Stimulated activated CD8-positive, alpha-beta memory T cell treated with anti-CD3 and anti-CD28 coated beads, Interleukin-12 subunit alpha, Interleukin-12 subunit beta, amount 100 ng/mL, for 4 hours (primary cell): Measurements from ENCODE around the gene ASPN.
"Not testable (repeated sequence)": the region's sequence is repeated elsewhere in the genome, so short reads cannot be mapped to it uniquely, and the experiment has no call there.

Experiments
- DNase-seq: peaks from one replicate; pipeline ENCODE4 v3.0.0-alpha.2; 2020; ENCODE audit warnings: low read depth

The ASPN gene

DNA sequence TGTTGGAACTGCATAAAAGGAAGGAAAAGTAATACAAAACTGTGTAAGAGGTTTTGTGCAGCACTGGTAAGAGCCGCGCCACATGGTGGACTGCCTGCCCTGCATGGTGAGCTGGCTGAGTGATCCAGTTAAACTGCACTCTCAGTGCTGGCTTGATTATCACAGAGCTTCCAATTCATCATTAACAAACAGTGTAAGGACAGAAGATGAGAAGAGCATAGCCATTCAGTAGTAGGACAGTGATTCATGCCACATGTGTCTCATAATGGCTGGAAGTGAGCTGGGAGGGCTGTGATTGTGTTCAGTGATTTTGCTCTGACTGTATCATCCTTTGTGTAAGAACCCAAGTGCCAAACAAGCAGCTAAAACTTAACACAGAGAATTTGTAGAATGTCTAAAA, 14.1 kb downstream of the ASPN start:
- DNase-seq: no peak

DNA sequence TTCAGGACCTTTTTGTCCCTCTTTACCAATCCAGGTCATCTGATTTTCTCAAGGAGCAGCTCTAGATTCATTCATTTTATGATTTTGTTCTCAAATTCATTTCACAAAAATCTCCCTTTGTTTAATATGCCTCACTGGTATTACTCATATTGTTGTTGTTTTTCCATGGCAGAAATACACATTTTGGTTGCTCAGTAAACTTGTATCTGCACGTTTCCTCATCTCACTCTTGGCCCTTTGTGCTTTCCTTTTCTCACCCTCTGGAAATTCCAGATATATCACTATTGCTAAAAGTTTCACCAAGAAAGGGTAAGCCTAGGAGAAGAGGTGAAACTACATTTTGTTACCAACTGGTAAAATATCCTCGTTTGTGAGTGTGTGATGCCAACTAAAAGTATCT, 14.8 kb downstream of the ASPN start:
- no peak for DNase-seq

DNA sequence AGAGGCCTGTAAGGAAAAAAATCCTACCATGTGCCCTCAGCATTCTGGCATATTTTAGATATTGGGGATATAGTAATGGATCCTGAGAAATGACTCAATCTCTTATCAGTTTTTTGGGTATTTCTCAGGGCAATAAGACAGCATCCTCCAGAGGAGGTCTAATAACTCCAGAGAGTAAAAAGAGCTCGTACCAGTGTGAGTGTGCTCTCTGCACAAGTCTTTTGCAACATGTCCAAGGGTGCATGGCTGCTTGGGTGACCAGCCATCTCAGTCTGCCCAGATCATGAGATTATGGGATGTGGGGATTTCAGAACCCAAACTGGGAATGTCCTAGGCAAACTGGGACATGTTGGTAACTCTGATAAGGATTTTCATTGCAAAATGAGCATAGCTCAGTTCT, 15.3 kb downstream of the ASPN start:
- DNase-seq: no peak

DNA sequence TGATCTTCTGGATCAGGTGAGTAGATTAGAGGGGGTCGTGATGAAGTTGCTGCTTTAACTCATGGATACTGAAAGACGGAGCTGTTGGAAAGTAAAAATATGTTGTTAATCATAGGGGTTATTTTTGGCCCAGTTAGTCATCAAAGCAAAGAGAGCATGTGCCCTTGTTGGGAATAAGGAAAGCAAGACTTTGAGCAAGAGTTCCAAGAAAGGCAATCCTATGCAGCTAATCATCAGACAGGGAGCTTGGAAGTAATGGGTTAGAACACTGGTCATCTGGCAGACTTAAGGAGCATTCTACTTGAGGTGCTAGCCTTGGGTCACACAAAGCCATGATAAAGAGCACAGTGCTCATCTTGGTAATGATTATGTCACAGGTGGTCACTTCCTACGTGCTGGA, 18.3 kb downstream of the ASPN start:
- DNase-seq: no peak

DNA sequence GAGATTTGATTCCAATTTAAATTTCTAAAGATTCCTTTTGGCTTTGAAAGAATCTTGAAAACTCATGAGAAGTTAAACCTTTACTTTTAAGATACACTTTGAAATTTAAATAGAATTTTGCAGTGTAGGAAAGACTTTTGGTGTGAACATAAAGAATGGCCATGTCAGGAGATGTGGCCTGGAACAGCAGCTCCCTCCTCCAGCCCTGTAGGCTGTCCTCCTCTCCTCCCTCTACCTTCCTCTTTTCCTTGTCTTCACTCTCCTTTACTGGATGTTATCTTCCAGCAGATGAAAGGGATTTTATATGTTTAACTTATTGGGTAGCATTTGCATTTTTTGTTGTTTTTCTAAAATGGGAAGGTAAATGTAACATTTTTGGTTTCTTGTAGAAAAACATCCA, 18.9 kb downstream of the ASPN start:
- no peak for DNase-seq

DNA sequence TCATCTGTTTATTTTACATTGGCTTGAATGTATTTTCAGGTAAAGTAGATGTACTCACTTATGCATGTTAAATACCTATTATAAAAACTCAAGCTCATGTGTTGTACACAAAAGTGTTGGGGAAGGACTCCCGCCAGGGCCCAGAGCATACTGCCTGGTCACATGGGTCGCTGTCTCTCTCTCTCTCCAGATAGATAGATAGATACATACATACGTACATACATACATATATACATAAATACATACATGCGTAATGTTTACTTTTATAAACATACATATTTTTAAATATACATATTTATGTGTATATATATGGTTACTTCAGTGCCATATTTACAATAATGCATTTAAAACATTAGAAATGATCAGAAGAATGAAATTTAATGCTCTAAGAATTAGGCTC, 24.7 kb downstream of the ASPN start:
- DNase-seq: no peak

DNA sequence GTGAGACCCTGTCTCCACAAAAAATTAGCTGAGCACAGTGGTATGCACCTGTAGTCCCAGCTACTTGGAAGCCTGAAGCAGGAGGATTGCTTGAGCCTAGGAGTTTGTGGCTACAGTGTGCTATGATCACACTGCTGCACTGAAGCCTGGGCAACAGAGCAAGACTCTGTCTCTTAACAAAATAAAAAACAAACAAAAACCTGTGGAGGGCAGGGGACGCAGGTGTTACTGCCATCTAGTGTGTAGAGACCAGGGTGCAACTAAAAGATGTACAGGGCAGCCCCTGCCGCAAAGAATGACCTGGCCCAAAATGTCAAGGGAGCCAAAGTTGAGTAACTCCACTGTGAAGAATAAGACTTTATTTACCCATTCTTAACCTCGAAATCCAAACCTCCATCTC, 27.1 kb downstream of the ASPN start:
- DNase-seq: no peak

DNA sequence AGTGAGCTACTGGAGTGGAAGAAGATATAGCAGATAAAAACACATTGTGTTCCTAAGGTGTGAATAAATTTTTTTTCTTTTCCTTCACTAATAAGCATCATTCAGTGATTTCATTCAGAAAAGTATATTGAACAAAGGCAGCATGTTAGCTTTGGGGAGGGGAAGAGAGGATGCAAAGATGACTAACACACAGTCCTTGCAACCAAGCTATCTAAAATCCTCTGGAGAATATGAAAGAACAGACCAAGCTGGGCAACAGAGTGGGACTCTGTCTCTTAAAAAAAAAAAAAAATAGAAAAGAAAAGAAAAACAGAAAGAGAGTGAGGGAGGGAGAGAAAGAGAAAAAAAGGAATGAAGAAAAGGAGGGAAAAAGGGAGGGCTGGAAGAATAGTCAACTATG, 35.8 kb downstream of the ASPN start:
- DNase-seq: no peak

DNA sequence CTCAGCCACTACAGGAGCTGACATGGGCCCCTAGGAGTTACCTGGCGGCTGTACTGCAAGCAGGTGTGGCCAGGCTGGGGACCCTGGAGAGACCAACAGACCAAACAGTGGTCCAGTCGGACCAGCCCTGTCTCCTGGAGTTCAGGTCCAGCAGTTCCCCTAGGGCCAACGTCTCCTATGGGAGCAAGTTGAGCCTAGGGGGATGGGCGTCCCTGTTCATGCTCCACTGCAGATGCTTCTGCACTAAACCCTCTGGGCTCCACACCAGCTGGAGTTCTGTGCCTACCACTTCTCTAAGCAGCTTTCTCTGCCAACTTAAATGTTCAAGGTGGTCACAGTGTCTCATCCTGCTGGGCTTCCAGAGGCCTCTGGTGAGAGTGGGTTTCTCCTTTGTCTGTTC, 37.5 kb downstream of the ASPN start:
- no peak for DNase-seq

DNA sequence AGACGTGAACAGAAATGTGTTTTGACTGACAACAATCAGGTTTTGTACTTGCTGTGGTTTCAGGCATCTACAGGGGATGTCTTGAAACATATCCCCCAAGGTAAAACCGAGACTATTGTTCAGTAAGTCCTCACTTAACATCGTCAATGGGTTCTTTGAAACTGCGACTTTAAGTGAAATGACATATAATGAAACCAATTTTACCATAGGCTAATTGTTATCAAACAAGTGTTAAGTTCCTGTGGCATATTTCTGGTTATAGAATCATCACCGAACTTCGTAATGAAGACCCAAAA, 41.6 kb downstream of the ASPN start:
- DNase-seq: no peak

DNA sequence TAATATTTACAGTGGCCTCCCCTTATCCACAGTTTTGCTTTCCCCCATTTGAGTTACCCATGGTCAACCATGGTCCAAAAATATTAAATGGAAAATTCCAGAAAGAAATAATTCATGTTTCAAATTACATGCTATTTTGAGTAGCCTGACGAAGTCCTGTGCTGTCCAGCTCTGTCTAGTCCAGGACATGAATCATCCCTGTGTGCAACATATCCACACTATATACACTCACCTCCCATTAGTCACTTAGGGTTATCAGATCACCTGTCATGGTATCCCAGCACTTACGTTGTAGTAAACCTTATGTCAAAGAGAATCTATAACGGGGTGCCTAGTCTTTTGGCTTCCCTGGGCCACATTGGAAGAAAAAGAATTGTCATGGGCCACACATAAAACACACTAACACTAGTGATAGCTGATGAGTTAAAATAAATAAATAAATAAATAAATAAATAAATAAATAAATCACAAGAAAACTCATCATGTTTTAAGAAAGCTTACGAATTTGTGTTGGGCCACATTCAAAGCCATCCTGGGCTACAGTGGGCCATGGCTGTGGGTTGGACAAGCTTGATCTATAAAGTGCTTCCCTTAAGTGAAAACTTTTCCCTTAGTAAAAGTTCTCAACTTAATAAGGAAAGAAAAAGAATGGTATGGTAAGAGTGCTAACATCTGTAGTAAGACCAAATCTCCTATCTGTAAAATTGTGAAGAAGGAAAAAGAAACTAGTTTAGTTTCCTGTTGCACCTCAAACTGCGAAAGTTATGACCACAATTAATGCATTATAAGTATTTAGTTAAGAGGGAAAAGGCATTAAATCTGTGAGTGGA, 42.2 kb downstream of the ASPN start:
- DNase-seq: no peak

DNA sequence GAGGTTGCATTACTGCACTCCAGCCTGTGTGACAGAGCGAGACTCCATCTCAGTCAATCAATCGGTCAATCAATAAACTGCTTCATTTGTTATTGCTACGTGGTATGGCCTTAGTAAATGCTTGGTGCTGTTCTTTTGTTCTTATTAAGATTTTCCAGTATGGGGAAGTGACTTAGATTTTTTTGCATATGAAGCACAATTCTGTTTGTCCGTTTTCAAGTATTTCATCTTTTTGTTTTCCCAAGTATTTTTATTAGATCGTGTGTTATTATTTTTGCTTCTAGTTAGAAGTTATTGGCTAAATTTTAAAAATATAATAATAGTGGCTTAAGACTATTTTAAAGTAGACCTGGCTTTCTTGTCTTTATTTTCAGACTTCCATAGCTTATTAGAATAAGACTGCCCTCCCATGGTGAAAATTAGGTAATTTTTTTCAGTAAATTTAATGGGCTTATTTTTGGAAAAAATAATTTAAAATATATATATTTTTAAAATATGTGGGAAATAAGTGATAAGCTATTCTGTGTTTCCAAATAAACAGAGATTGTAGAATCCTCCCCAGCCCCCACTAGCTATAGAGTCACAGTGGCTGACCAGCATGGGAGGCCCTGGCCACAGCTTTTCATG, 43.3 kb downstream of the ASPN start:
- no peak for DNase-seq

DNA sequence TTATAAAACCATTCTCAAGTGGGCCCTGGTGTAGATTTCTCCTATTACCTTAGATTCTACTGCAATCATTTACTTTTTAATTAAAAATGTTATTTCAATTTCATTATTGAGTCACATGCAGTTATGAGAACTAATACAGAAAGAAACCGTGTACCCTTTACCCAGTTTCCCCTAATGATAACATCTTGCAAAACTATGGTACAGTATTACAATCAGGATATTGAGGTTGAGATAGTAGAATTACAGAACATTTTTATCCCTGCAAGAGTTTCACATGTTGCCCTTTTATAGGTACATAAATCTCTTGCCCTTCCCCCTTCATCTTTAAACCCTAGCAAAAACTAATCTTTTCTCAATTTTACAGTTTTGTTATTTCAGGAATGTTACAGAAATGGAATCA, 47.0 kb downstream of the ASPN start:
- DNase-seq: no peak

DNA sequence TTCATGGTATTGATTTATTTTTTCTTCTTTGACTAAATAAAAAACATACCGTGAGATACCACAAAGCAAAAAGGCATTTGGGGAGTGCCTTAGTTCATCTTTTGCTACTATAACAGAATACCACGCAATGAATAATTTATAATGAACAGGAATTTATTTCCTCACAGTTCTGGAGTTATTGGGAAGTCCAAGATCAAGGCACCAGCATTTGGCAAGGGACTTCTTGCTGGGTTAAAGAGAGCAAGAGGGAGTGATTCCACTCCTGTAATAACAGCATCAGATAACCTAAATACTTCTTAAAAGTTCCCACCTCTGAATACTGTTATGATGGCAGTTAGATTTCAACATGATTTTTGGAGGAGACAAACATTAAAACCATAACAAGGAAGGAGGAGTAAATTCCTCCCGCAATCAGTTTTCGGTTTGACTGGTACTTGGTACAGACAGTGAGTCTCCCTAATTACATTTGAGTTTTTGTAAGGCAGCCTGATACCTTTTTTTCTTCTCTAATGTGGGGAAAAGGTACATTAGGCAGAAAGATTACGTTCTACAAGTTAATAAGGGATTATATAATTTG, 49.2 kb downstream of the ASPN start:
- no peak for DNase-seq

DNA sequence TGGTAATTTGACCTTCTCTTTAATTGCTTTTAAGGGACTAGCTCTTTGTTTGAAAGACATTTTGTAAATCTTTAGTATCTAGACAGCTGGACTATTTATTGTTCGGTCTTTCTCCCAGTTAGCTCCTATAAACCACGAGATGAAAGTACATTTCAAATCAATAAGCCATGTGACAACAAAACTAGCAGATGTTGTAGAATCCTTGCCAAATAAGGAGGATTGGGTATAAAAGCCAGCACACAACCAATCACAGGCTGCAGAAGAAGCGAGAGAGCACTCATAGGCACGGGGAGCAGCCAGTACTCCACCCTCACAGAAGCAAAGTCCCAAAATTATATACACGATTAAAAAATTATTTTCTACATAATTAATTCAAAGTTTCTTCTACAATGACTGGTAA, 50.0 kb downstream of the ASPN start:
- no peak for DNase-seq

DNA sequence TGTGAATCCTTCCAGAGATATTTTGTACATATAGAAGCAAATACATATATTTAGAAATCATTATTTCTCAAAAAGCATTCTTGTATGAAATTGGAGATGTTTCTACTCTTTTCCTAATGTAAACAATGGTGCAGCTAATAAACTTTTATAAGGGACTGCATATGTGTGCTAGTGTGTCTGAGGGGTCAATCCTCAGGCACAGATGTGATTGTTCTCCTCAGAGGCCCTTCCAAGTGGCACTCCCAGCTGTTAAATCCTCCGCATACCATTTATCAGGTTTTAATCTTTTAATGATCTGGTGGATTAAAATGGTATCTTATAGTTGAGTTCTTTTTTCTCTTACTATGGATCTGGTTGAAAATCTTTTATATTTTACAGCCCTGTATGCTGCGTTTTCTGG, 52.5 kb downstream of the ASPN start:
- no peak for DNase-seq

DNA sequence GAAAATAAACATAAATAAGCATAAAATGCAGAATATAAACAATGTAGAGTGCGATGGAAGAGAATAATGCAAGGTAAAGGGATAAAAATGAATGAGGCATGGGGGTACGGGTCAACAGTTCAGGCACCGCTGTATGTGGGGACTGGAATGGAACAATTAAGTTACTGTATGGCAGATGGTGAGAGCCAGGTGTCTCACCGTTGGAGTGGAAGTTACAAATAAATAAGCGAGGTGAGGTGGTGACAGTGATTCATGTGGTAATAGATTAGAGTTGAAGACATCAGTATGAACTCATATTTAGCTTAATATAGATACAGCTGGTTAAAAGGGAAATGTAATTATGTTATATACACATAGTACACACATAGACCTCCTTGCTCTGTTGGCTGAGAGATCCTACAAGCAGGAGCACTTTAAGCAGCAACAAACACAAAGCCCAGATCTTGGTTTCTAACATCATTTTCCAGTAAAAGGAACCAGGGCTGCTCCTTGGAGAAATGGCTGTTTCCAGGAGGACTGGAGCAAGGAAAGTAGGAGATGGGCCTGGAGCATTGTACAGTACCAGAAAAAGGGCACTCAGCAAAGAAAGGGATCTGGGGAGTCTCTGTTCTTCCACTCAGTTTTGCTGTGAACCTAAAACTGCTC, 55.7 kb downstream of the ASPN start:
- DNase-seq: no peak

DNA sequence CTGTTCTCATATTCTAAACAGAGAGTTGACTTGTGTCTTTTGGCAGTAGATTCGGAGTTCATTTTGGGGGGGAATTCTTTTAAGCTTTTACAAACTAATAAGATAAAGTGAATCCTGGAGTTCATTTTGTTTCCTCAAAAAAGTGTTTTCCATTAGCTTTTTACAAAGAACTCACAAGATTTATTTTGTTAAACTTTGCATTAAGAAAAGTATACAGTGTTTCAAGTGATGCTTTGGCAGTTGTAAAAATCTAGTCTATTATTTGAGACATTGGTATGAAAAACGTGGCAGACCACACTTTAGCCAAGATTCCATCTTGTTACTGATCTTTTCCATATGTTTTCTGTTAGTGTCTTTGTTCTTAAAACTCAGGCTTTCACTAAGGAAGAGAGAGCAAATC, 56.8 kb downstream of the ASPN start:
- DNase-seq: no peak

DNA sequence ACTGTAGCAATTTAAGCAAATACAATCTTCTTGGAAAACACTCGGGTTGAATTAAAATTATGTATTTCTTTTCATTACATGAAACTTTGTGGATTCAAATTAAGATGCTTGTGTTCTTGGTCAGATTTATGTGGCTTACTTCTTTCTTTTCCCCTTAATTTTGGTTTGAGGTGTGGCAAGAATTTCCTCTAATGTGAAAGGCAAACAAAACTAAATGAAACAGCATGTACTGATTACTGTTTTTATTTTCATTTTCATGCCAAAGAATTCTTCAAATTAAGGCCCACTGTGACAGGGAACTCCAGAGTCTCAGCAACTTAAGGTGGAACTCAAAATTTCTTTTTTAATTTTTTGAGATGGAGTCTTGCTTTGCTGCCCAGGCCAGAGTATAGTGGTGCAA, 58.0 kb downstream of the ASPN start, which contains the start of gene OMD:
OMD (minus strand) TSS at position 132 of the 400 bp plus-strand sequence. CDS start 6,913 bp downstream, outside the sequence.
- DNase-seq: no peak

DNA sequence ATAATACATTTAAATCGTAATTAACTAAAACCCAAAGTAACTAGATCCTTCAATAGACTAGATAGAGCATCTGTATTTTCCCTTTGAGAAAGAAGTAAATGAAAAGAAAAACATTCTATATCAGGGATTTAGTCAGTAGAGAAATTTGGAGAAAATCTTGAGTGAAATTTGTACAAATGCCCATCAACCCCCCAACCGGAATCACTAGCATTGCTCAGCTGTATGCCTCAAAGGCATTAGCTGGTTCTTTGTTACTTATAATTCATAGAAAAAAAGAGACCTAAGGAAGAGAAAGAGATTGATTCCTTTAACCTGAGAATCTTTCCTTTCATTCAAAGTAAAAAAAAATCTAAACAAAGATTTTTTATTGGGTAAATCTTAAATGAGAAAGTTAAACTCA, 58.7 kb downstream of the ASPN start:
- DNase-seq: no peak

DNA sequence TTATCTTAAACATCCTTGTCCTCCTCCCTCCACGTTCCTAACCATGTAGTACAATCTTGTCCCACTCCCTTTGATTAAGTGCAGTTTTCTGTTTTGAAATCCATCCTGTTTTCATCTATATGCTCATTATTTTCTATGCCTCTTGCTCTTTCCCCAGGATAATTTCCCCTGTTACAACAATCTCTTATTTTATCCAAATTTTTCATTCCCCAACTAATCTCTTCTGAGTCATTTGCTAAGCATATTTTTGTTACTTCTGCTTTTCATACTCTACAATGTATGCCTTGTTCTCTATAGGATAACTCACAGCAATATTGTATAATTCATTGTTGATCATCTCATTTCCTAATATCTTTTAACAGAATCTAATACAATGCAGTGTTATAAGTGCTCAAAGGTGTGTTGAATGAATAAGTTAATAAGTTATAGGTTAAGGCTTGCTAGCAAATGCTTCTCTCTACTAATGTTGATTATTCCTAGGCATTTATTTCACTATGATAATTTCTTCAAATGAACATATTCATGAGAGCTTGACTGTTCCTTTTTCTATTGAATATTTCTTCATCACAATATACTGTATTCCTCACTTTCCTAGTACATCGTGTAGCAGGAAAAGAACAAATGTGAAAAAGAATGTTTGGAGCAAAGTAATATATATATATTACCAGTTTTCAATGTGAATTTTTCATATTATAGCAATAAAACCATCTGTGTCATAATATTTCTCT, 59.5 kb downstream of the ASPN start:
- no peak for DNase-seq

DNA sequence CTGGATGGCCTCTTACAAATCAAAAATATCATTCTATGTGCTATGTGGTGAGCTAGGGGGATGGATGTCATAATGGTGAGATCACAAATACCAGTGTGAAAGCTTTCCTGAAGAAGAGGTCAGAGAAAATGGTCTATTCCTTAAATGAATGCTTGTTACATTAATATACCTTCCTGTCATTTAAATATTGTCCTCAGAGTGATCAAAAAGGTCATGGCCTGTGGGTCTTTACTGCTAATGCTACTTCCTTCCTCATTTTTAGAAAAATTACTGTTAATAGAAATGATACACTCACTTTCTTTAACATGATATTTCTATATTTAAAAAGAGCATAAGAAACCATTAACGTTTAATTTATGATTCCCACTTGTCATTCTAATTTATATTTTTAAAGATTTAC, 67.7 kb downstream of the ASPN start:
- no peak for DNase-seq

DNA sequence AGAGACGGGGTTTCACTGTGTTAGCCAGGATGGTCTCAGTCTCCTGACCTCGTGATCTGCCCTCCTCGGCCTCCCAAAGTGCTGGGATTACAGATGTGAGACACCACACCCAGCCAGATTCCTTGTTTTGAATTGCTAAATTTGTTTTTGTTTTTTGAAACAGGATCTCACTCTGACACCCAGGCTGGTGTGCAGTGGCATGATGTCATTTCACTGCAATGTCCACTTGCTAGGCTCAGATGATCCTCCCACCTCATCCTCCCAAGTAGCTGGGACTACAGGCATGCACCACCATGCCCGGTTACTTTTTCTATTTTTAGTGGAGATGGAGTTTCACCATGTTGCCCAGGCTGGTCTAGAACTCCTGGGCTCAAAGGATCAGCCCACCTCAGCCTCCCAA, 71.1 kb downstream of the ASPN start:
- DNase-seq: not testable (repeated sequence)
